HepG2 (cell line): ENCODE data around the gene SLC16A3. TPM values are rescaled to one million over a fixed set of nuclear protein-coding genes. Genes with fewer than 3 reads are reported as not detected.

Experiments
- ATF2 ChIP-seq: sonication (generic); formaldehyde crosslinking; IDR thresholded peaks from 2 replicates; pipeline ENCODE4 v1.4.0; 2020; ENCODE audit warnings: missing genetic modification reagents
- BCL6 ChIP-seq: IDR thresholded peaks from 2 replicates; pipeline ENCODE4 v1.6.1; 2016; ENCODE audit warnings: missing genetic modification reagents, missing compliant biosample characterization
- EHMT2 ChIP-seq: fragments of 200-600 bp; sonication (generic); IDR thresholded peaks from 2 replicates; pipeline ENCODE4 v1.7.0; 2017; ENCODE audit warnings: antibody characterized with exemption, low read depth, low read length, borderline replicate concordance
- GABPA ChIP-seq, 2 experiments: IDR thresholded peaks; 2 replicates each; pipeline ENCODE4 v1.6.1; 2011 to 2016; ENCODE audit warnings: low read depth in 2 of 2, low read length in 1 of 2, missing biosample characterization in 1 of 2, missing genetic modification characterization in 1 of 2
- HES4 ChIP-seq: sonication (generic); formaldehyde crosslinking; IDR thresholded peaks from 2 replicates; pipeline ENCODE4 v1.9.0; 2021; ENCODE audit warnings: mild to moderate bottlenecking, missing genetic modification reagents, borderline replicate concordance
- HIC2 ChIP-seq: sonication (generic); formaldehyde crosslinking; IDR thresholded peaks from 2 replicates; pipeline ENCODE4 v1.9.0; 2022; ENCODE audit warnings: low read depth, missing genetic modification reagents
- IRX3 ChIP-seq: sonication (generic); formaldehyde crosslinking; IDR thresholded peaks from 2 replicates; pipeline ENCODE4 v1.8.1; 2023; ENCODE audit warnings: mild to moderate bottlenecking, low read depth, missing genetic modification reagents, borderline replicate concordance
- JUND ChIP-seq: sonication (generic); formaldehyde crosslinking; IDR thresholded peaks from 2 replicates; pipeline ENCODE4 v1.8.0; 2022; ENCODE audit warnings: mild to moderate bottlenecking, missing genetic modification reagents
- MEF2D ChIP-seq: sonication (generic); formaldehyde crosslinking; IDR thresholded peaks from 2 replicates; pipeline ENCODE4 v1.5.1; 2020; ENCODE audit warnings: mild to moderate bottlenecking, missing genetic modification reagents
- MXI1 ChIP-seq: IDR thresholded peaks from 3 replicates; pipeline ENCODE4 v1.6.1; 2012; ENCODE audit warnings: low read depth, low read length, inconsistent platforms, borderline replicate concordance
- MYC ChIP-seq: sonication (generic); formaldehyde crosslinking; IDR thresholded peaks from 2 replicates; pipeline ENCODE4 v1.9.0; 2021; ENCODE audit warnings: missing genetic modification reagents, borderline replicate concordance
- MYNN ChIP-seq: sonication (generic); formaldehyde crosslinking; IDR thresholded peaks from 2 replicates; pipeline ENCODE4 v1.4.0; 2020; ENCODE audit warnings: mild to moderate bottlenecking, low read depth, missing genetic modification reagents
- NR2C2 ChIP-seq: sonication (generic); formaldehyde crosslinking; IDR thresholded peaks from 2 replicates; pipeline ENCODE4 v1.4.0; 2020; ENCODE audit warnings: missing genetic modification reagents, mild to moderate bottlenecking, moderate library complexity, borderline replicate concordance
- NR2F1 ChIP-seq, 2 experiments: fragments of 450-650 bp in 1 of 2; formaldehyde crosslinking in 1 of 2; IDR thresholded peaks; 2 replicates each; pipeline versions ENCODE4 v1.5.0 to v1.6.1; 2016 to 2020; ENCODE audit warnings: mild to moderate bottlenecking in 1 of 2, missing compliant biosample characterization in 1 of 2, missing genetic modification reagents in 1 of 2, moderate library complexity in 1 of 2
- REPIN1 ChIP-seq: sonication (generic); formaldehyde crosslinking; IDR thresholded peaks from 2 replicates; pipeline ENCODE4 v1.8.0; 2022; ENCODE audit warnings: missing genetic modification reagents, low read depth, mild to moderate bottlenecking, borderline replicate concordance
- SP2 ChIP-seq: sonication (generic); formaldehyde crosslinking; IDR thresholded peaks from 2 replicates; pipeline ENCODE4 v1.5.1; 2020; ENCODE audit warnings: mild to moderate bottlenecking, missing genetic modification reagents
- SSRP1 ChIP-seq: IDR thresholded peaks from 2 replicates; pipeline ENCODE4 v1.6.1; 2016; ENCODE audit warnings: control low read depth
- TBX3 ChIP-seq: fragments of 450-650 bp; IDR thresholded peaks from 2 replicates; pipeline ENCODE4 v1.6.1; 2017; ENCODE audit warnings: antibody characterized with exemption, mild to moderate bottlenecking, inconsistent platforms, borderline replicate concordance
- XRCC5 ChIP-seq: fragments of 200-400 bp; formaldehyde crosslinking; optimal IDR thresholded peaks from 2 replicates; pipeline ENCODE3; 2017; ENCODE audit warnings: mild to moderate bottlenecking, low read length
- ZBTB1 ChIP-seq: sonication (generic); formaldehyde crosslinking; IDR thresholded peaks from 2 replicates; pipeline ENCODE4 v1.4.0; 2020; ENCODE audit warnings: missing genetic modification reagents, borderline replicate concordance
- ZMYM3 ChIP-seq: sonication (generic); formaldehyde crosslinking; IDR thresholded peaks from 2 replicates; pipeline ENCODE4 v1.5.1; 2020; ENCODE audit warnings: mild to moderate bottlenecking, missing genetic modification reagents
- ZNF687 ChIP-seq: sonication (generic); formaldehyde crosslinking; IDR thresholded peaks from 2 replicates; pipeline ENCODE4 v1.5.1; 2020; ENCODE audit warnings: mild to moderate bottlenecking, missing genetic modification reagents, moderate library complexity
- ZSCAN25 ChIP-seq: sonication (generic); formaldehyde crosslinking; IDR thresholded peaks from 2 replicates; pipeline ENCODE4 v1.8.0; 2022; ENCODE audit warnings: mild to moderate bottlenecking, missing genetic modification reagents
- polyA plus RNA-seq, 8 experiments: library from polyadenylated mRNA; depleted of rRNA in 3 of 8; stranded (reverse) in 7 of 8; unstranded in 1 of 8; fragments of >200 nt; fragmentation: Illumina TruSeq in 4 of 8; extraction: Trizol in 4 of 8; gene quantifications; 2 replicates each; pipeline versions ENCODE4 v1.2.1 to v1.2.3, GENCODE V29; 2011 to 2016; ENCODE audit warnings: low read depth in 4 of 8, missing spikeins in 1 of 8, mixed read lengths in 1 of 8; ENCODE audit not compliant: insufficient read depth in 1 of 8
- total RNA-seq, 5 experiments: library from RNA; depleted of rRNA; stranded (reverse); fragments of >200 nt; fragmentation: Illumina TruSeq; extraction: Trizol; gene quantifications; 2 replicates each; pipeline ENCODE4 v1.2.3, GENCODE V29; 2016; ENCODE audit warnings: low read depth in 1 of 5

SLC16A3 gene
- total and polyA plus RNA-seq, 2 of the 13 experiments (the other 11 are each of a cell fraction or from before 2014, with no cell fraction given) = 242 to 349 TPM

- TF ChIP-seq ZNF687 (CRISPR knock-in tag) = peak; percentile 64
- 0 out of 2 replicates have a peak, but pooled peaks have one; percentile 9 for TF ChIP-seq JUND (CRISPR knock-in tag)
- no peak for TF ChIP-seq EHMT2
- TF ChIP-seq ZSCAN25 (CRISPR knock-in tag) = peak; percentile 43; the same call in 1 of the 2 replicates
- no peak for TF ChIP-seq ZBTB1 (CRISPR knock-in tag)
- no peak for TF ChIP-seq MYNN (CRISPR knock-in tag)
- no peak for TF ChIP-seq SP2
- peak; percentile 9; the same call in 1 of the 2 replicates for TF ChIP-seq TBX3
- TF ChIP-seq HIC2 (CRISPR knock-in tag) = peak; percentile 51; the same call in 1 of the 2 replicates
- no peak for TF ChIP-seq MXI1
- peak; percentile 17; the same call in 1 of the 2 replicates for TF ChIP-seq HES4 (CRISPR knock-in tag)
- TF ChIP-seq GABPA (IDR thresholded peaks at IDR 0.05; ENCODE audit: low read depth, low read length) = no peak
- TF ChIP-seq GABPA (CRISPR knock-in tag; IDR thresholded peaks at IDR 0.05; ENCODE audit: low read depth) = no peak
- TF ChIP-seq MEF2D (CRISPR knock-in tag) = no peak
- TF ChIP-seq BCL6 (CRISPR knock-in tag) = no peak
- no peak for TF ChIP-seq NR2F1 (CRISPR knock-in tag; IDR thresholded peaks at IDR 0.05)
- TF ChIP-seq IRX3 = no peak
- TF ChIP-seq NR2C2 (CRISPR knock-in tag) = no peak; the same call in 1 of the 2 replicates
- TF ChIP-seq ATF2 = no peak
- peak; percentile 43 for TF ChIP-seq XRCC5
- no peak for TF ChIP-seq REPIN1
- no peak for TF ChIP-seq SSRP1 (CRISPR knock-in tag)
- TF ChIP-seq ZMYM3 = 0 out of 2 replicates have a peak, but pooled peaks have one; percentile 10
- TF ChIP-seq MYC (CRISPR knock-in tag) = peak; percentile 16; the same call in 1 of the 2 replicates
These were observed 54.4 kb downstream of the SLC16A3 start (continued) for GRCh38 chr17:82283208-82283749.
